Caki2 (cell line): ENCODE measurements around the gene SPOCK2. TPM values are rescaled to one million over a fixed set of nuclear protein-coding genes. Genes with fewer than 3 reads are reported as not detected.

ENCODE experiments used
- DNase-seq: peaks from one replicate; pipeline ENCODE4 v3.0.0-alpha.2; 2015; ENCODE audit warnings: low read depth
- in situ Hi-C: cut with HindIII; loops from 2 replicates; pipeline ENCODE4 v1.10.0; 2016; ENCODE audit warnings: low sequenced_read_pairs, low pct_unique_long_range_greater_than_20kb, mixed read lengths
- total RNA-seq: library from RNA; depleted of rRNA; stranded (reverse); fragments of >200 nt; shearing (Covaris generic); gene quantifications from 2 replicates; pipeline ENCODE4 v1.2.3, GENCODE V29; 2014; ENCODE audit warnings: low replicate concordance

The SPOCK2 gene
- total RNA-seq, 1 experiment from 2014 or later: 0.41 TPM

DNA sequence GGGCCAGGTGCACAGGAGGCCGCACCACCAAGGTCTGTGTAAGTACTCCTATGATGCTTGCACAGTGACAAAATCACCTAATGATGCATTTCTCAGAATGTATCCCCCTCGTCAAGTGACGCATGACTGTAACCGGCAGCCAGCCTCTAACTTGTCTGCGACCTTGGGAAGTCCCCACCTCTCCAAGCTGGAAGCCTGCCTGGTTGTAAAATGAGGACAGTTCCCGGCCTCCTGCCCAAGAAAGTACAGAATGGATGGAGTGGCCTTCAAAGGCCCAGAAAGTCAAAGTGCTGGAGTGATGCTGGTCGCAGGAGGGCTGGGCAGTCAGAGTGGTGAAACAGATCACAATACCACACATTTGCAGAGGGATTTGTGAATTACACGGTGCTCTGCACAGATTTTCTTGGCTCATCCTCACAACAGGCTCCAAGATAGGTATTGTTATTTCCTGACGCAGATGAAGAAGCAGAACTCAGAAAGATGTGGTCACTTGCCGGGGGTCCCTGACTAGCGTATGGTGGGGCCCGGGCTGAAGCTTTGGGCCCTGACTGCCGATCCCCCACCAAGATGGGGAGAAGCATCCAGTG lies 22.8 kb downstream of the SPOCK2 start:
- peak; percentile 55 for DNase-seq
- in situ Hi-C loops: no loop called here

DNA sequence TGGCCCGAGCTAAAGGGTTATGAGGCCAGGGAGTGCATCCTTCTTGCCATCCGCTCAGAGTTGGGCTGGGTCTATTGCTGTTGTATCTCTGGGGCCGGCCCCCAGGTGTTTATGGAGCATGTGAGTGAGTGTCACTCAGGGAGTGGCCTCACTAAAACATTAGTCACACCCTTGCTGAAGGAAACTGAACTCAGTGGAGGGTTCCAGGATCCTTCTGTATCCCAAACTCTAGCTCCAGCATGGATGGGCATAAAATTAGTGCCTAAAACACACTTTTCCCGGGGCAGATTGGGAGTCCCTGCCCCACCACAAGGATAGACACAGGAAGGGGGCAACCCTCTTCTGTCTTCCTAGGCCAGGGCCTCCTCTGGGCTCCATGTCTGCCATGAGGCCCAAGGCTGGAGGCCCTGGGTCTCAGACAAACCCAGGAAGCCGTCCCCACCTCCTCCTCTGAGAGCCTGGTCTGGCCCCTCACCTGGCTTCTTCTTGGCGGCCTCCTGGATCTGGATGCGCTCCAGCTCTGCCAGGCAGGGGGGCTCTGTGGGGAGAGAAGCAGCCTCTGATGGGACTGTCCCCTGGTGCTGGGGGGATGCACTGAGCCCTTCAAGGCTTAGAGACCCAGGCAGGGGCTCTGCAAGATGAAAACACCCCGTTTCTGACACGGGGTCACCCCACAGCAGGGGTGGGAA lies 24.5 kb downstream of the SPOCK2 start:
- in situ Hi-C loops: no loop called here
- DNase-seq: peak; percentile 57

DNA sequence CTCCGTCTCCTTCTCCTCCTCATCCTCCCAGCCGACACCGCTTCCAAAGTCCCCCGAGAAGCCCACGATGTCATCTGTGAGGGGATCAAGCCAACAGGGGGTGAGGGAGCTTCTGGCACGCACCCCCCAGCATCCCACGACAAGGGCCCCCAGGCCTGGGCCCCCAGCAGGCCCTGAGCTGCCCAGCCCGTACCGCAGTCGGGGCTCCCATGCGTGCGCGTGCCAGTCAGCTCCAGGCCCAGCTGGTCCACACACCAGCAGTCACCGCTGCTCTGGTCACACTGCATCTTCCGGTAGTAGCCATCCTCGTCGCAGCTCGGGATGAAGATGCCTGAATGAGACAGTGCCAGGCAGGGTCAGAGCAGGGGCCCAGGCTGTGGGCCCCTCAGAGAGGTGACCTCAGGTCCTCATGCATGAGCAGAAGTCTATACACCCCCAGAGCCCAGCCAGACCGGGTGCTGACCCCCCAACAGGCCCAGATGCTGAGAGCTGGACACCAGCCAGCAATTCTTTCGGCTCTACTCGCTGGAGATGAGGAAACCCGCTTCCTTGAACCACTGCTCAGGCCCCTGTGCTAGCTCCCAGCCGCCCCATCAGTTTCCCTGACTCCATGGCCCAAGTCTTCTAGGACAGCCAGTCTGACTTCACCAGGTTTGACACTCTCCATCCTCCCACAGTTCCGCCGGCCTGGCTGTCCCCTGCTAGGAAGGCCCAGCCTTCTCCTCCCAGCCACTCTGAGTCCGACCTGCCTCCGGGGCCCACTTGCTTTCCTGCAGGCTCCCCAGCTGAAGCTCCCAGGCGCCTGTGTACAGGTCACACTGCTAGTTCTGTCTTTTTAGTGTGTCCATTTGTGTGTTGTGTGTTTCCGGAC lies 25.3 kb downstream of the SPOCK2 start:
- in situ Hi-C loops: no loop called here

DNA sequence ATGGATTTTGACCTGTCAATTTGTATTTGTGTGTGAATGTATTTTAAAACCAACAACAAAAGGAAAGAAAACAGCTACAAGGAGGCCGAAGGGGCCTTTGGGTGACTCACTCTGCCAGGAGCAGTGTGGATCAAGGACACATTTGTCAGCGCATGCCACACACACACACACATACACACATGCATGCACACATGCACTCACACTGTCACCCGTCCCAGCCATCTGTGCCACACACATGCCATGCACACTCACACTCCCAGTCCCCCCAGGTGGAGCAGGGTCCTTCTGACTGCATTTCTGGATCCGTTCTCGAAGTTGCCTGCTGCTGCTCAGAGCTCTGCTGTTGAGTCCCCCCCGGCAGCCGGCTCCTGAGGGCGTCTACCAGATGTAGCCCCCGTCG lies 26.0 kb downstream of the SPOCK2 start:
- no peak for DNase-seq
- in situ Hi-C loops: no loop called here

More for the DNA sequence above, 25.3 kb downstream of the SPOCK2 start:
- DNase-seq: no peak

DNA sequence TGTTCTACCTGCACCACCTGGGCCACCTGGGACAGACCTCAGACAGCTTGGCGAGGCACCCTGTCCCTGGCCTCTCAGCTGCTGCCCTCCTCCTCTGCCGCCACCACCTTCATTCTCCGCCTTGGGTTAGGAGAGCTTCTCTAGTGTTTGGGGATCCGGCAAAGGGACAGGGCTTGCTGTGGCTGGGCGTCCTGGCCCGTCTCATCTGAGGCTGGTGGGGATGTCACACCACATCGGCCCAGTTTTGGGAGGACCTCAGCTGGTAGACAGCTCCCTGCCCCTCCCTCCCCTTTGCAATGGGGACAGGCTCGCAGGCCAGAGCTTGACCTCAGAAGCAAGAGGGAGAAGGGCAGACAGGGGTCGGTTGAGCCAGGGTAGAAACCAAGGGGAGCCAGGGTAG lies 26.4 kb downstream of the SPOCK2 start:
- in situ Hi-C loops: no loop called here
- DNase-seq: no peak

DNA sequence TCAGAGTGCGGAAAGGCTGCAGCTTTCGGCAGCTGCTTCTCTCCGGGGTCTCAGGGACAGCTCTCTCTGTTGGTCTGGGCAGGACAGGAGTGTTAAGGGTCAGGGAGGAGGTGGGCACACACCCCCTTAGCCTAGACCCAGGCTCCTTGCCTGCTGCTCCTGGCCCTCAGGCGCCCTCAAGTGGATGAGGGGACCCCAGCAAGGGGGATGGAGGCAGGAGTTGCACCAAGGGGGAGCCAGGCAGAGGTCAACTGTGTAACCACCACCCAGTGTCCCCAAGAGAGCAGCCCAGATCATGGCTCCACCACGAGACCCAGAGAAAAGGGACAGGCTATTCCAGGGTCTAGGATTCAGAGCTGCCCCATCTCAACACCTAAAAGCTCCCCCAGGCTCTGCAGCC lies 26.9 kb downstream of the SPOCK2 start:
- in situ Hi-C loops: no loop called here
- no peak for DNase-seq

DNA sequence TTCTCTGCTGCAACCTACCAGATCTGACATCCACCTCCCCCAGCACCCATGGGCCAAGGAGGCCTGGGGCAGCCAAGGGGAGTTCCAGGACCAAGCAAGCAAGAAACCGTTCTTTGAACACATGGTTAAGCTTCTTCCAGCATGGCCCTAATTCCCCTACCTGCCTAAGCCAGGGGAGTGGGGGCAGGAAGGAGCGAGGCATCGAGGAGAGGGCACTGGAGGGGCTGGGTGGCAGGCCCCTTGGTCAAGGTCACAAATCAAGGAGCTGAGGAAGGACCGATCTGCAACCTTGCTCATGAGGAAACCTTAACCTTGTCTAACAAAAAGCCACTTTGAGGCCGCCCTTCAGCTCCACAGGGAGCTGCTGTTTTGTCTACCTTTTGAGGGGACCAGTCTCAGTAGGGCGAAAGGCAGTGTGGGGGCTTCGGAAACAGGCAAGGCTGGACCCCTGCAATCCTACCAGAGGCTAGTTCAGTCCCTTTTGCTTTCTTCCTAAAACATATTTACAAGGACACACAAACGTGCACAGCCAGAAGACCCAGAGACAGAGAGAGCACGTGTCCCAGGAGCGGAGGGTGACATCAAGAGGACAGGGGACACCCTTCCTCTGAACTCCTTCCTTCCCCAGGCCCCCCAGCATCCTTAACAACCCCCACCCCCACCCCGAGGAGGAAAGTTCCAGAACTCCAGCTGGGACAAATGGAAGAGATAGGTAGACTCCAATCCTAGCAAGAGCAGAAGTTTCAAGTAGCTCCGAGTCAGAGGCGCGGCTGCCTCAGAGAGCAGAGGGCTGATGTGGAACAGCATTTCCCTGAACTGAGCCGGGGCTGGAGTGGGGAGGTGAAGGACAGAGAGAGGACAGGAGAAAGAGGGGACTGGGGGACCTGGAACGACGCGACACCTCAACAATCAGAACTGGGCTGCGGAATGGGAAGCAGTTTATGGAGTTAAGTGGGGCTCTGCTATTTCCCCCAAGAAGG lies 28.2 kb downstream of the SPOCK2 start:
- DNase-seq: no peak
- in situ Hi-C loops: no loop called here

DNA sequence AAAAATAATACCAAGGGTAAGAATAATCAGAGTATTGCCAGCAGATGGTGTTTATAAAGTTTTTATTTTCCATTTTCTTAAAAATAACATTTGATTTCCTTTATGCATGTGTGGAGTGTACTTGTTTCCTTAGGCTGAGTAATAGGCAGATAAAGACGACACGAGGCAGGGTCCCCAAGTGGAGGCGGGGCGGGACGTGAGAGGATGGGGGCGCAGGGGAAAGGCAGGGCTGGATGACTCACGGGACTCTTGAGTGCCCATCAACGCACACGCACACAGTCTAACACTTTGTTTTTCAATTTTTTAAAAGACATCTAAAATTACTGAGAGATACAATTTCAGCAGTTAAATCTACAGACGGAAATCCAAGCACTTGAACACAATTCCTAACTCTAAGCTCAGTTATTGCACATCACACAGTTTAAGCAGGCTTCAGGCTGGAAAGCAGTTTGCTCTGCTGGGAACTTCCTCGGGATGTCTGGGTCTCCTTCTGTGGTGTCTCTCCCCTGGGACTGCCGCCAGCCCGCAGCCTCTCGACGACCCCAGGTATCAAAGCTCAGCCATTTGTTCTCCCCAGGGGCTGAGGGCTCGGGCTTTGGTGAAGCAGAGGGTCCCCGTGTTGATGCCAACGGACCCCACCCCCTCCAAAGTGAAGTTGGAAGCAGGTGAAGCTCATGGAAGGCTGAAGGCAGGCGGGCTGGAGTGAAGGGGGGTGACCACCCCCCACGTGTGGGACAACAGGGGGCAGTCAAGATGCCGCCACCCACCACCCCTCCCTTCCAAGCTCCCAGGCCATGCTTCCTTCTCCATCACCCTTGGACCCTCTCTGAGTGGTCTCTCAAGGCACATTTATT lies 29.1 kb downstream of the SPOCK2 start:
- DNase-seq: no peak
- in situ Hi-C loops: no loop called here

DNA sequence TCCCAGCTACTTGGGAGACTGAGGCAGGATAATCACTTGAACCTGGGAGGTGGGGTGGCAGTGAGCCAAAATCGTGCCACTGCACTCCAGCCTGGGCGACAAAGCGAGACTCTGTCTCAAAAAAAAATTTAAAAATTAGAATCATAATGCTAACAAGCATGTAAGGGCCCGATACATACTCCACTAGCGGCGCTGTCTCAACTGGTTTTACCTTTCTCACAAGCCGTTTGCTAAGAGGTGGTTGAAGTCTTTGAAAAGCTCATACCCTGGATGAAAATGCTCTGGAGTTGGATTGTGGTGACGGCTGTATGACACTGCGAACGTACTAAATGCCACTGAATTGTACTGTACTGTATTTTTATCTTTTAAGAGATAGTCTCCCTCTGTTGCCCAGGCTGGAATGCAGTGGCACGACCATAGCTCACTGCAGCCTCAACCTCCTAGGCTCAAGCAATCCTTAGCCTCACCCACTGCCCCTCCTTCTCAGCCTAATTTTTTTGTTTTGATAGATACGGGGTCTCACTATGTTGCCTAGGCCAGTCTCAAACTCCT lies 29.9 kb downstream of the SPOCK2 start:
- no peak for DNase-seq
- in situ Hi-C loops: no loop called here

DNA sequence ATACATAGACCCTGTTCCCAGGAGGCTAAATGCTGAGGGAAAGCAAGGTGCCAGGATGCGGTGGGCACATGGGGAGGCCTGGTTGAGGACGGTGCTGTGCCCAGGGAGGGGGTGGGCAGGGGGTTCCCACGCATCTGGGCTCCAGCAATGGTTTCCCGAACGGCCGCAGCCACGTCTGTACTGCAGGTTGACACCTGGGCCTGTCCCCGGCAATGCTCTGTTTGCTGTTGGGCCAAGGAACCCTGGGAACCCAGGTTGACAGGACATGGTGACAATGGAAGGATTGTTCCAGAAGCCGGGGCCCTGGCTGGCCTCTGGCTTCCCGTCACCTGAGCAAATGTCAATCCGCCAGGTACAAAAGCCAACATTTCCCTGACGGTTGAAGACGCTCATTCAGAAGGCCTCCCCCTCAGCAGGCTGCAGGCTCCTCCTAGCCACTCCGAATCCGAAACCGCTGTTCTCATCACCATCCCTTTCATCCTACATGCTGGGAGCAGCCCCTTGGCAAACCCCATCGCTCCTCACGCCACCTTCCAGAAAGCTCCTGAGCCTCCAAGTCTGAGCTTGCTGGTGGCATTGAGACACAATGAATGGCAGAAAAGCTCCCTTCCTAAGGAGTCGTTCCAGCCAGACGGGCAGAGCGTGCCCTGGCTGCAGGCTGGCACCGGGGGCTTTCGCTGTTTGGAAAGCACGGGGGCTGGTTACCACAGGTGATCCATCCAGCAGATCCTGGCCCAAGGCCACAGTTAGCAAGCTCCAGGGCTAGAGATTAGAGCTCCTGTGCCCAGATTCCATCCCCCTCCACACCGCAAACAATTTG lies 31.2 kb downstream of the SPOCK2 start:
- no peak for DNase-seq
- in situ Hi-C loops: no loop called here

DNA sequence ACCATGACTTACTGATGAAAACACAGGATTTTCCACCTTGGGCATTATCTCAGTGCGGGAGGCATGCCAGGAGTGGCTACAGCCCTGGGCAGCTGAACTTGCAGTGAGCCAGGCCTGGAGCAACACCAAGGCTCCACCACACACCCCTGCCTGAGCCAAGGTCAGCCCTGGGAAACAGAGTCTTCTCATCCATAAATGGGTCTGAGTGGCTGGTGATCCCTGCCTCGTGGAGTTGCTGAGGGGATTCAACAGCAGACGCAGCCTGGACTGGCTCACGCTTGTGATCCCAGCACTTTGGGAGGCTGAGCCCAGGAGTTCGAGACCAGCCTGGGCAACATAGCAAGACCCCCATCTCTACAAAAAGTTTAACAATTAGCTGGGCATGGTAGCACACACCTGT lies 32.2 kb downstream of the SPOCK2 start:
- DNase-seq: no peak
- in situ Hi-C loops: no loop called here

DNA sequence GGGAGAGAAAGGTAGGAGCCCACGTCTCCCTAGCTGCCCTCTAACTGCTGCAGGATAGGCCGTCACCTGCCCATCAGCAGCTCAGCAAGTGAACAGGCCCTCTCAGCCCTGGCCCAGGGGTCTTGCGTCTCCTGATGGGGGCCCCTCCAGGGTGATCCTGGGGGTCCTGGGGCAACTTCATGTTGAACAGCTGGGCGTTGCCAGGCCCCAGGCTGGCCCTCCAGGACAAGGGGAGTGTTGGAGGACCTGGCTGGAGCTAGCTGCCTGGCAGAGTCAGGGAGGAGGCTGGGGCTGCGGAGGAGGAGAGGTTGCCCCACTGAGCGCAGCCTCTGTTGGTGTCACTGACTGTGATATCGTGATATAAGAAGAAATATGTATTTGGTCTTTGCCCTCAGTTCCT lies 34.7 kb downstream of the SPOCK2 start:
- in situ Hi-C loops: no loop called here

DNA sequence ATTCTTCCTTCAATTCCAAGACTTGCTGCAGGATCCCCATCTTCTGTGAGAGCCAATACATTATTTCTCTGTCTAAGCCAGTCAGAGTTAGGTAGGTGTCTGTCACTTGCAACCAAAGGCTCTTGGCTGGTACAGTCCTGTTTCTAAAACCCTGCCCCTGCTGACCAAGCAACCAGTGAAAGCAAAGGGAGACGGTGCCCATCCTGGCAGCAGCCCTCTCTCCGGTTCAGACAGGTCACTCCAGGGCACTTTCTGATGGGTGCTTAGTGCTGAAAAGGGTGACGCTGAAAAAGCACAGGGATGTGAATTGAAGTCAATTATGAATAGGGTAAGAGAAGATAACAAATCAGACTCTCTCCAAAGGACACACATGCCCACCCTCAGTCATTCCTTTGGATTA lies 37.5 kb downstream of the SPOCK2 start:
- in situ Hi-C loops: no loop called here
- DNase-seq: no peak

More for the DNA sequence above, 34.7 kb downstream of the SPOCK2 start:
- DNase-seq: no peak

DNA sequence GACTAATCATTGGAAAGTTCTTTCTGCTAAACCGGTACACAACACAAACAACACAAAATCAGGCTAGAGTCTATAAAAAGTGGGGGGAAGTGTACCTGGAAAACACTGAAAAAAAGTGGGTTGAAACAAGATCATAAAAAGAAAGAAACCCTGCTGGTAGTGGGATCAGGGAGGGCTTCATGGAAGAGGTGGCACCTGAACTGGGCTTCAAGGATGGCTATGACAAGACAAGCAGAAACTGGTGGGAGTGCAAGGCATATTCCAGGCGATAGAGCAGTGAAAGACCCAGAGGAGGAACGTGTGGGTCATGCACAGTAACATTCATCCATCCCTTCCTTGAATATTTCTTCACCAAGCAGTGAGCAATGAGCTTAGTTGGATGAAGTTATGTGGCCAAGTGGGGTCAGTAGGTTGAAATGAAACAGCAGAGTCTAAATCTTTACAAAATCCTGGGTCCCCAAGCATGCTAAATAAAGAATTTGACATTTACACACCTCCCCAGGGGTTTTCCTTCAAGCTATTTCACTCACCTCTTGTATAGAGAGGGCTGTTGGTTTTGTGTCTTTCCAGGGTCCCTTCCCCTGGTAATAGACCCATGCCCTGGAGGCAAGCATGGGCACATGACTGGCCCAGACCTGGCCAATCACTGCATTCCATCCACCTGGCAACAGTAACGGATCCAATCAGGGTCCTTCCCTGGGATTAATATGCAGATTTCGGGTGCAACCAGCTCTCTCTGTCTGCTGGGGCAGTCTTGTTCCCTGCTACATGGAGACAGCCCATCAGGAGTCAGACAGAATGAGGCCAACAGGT lies 38.2 kb downstream of the SPOCK2 start:
- DNase-seq: no peak
- in situ Hi-C loops: no loop called here

DNA sequence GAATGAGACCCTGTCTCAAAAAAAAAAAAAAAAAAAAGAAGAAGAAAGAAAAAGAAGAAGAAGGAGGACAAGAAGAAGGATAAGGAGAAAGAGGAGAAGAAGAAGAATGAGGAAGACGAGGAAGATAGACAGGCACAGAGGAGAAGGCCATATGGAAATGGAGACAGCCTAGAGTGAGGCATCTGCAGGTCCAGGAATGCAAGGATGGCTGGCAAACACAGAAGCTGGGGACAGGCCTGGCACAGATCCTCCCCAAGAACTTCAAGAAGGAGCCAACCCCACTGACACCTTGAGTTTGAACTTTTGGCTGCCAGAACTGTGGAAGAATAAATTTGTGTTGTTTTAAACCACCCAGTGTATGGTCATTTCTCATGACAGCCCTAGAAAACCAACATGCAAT lies 38.9 kb downstream of the SPOCK2 start:
- in situ Hi-C loops: no loop called here
- DNase-seq: no peak
